Choroid plexus epithelial cell (primary cell): ENCODE measurements around the gene SERGEF.

Source experiments
- DNase-seq: peaks from one replicate; pipeline ENCODE4 v3.0.0-alpha.2; 2010; ENCODE audit warnings: low read depth
- H3K4me3 ChIP-seq: 2 replicates; pipeline ENCODE4 v1.5.1; 2011; ENCODE audit warnings: low read depth, mild to moderate bottlenecking, control low read depth, low read length, moderate library complexity
- CTCF ChIP-seq: conservative IDR thresholded peaks from 2 replicates; pipeline ENCODE4 v1.5.1; 2011; ENCODE audit warnings: low read depth, mild to moderate bottlenecking, control low read depth, inconsistent platforms, low read length, moderate library complexity

The SERGEF gene

DNA sequence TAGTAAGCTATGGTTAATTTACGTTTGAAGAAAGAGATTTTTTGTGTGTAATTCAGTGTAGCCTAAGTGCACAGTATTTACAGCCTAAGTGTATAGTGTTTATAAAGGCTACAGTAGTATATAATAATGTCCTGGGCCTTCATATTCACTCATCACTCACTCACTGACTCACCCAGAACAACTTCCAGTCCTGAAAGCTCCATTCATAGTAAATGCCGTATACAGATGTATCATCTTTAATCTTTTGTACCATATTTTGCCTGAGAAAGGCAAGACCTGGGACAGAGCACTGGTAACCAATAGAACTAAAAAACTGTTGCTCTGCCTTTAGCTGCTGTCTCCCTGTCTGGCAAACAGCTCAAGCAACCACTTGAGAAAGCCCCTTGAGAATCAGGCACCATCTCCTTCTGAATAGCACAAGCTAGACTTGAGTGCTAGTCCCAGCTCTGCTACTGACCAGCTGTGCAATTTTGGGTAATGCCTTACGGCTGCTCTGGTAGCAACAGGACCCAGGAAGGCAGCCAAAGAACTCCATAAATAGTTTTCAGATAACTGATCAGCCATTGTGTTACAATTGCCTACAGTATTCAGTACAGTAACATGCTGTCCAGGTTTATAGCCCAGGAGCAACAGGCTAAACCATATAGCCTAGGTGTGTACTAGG lies 146.9 kb downstream of the SERGEF start:
- no peak overlapping the region for H3K4me3 ChIP-seq
- no peak for DNase-seq
- TF ChIP-seq CTCF, result no peak

GRCh38 chr11:17864478-17864941 lies 148.3 kb downstream of the SERGEF start:
- peak; percentile 11 for DNase-seq

DNA sequence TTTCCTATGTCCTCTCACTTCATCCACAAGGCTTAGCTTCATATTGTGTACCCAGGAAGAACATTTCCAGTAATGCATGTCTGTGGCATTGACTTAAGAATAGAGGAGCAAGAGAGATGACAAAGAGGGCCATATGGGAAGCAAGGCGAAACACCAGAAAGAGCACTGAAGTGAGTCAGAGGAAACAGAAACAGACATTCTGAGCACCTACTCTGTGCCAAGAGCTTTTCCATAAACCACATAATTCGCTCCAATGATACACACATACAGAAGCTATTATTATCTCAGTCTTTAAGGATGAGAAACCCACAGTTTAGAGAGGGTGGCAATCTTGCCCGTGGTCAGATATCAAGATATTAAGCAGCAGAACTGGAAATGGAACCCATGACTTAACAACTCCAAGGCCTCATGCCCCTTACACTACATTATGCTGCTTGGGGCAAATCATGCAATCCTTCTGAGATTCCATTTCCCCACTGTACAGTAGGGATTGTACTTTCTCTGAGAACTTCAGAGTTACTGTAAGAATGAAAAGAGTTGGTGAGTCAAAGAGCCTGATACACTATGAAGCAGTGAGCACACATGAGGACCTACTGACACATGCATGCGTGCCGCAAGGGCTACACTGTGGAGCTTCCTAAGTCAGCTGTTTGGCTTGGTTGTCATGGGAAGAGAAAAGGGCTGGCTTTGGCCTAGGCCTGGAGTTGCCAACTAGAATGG lies 151.7 kb downstream of the SERGEF start:
- no peak overlapping the region for H3K4me3 ChIP-seq
- DNase-seq, result no peak
- TF ChIP-seq CTCF, result no peak

More at GRCh38 chr11:17864478-17864941, 148.3 kb downstream of the SERGEF start:
- no peak overlapping the region for H3K4me3 ChIP-seq
- TF ChIP-seq CTCF, result peak; percentile 71

GRCh38 chr11:17859552-17859951 lies 153.3 kb downstream of the SERGEF start:
- DNase-seq, result no peak
- no peak for TF ChIP-seq CTCF

DNA sequence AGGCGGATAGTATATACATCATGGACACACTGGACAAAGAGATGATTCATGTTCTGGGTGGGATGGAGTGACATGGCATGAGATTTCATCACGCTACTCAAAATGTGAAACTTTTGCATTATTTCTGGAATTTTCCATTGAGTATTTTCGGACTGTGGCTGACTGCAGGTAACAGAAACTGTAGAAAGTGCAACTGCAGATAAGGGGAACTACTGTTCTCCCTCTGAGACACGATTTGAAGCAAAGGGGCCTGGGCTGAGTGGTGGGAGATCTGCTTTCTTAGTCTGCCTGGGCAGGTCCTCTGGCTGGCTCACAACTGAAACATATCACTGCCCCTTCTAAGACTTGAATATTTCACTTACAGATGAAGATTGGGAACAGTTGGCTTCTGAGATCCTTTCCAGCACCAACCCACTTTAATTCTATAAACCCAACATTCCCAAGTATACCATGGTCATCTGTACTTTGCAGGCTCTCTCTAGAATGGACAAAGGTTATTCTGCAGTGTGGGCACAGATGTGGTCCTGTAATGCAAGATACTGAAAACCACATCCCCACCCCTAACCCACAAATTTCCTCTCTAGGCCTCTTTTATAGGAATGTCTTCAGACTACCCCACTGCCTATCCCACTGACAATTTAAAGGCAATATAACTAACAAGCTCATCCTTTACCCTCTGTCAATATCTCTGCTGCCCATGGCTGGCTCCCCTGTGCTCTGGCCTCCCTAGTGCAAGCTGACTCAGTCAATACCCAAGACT lies 157.1 kb downstream of the SERGEF start:
- DNase-seq, result no peak
- TF ChIP-seq CTCF, result no peak
- no peak overlapping the region for H3K4me3 ChIP-seq

More at GRCh38 chr11:17859552-17859951, 153.3 kb downstream of the SERGEF start:
- H3K4me3 ChIP-seq, result no peak overlapping the region

- DNase-seq, result no peak
- no peak overlapping the region for H3K4me3 ChIP-seq
- no peak for TF ChIP-seq CTCF
Measured at GRCh38 chr11:17853280-17853679, 159.6 kb downstream of the SERGEF start.
